GF-D8 (cell line): Measurements from ENCODE around the gene UBE3B.

Experiments
- DNase-seq: peaks from one replicate; lab custom pipeline; 2025; lab: John Stamatoyannopoulos, UW

UBE3B gene

GRCh38 chr12:109475993-109476806, 1.2 kb upstream of the UBE3B start:
- no peak for DNase-seq

GRCh38 chr12:109476807-109477184, 638 bp upstream of the UBE3B start:
- DNase-seq, result no peak

- DNase-seq, result no peak
These were observed 505 bp downstream of the UBE3B start for GRCh38 chr12:109477963-109478315.

GRCh38 chr12:109479761-109480160, 2.3 kb downstream of the UBE3B start:
- no peak for DNase-seq

- DNase-seq, result no peak
These were observed 2.9 kb downstream of the UBE3B start for GRCh38 chr12:109480356-109480755.

- DNase-seq, result no peak
These were observed 4.4 kb downstream of the UBE3B start for GRCh38 chr12:109481863-109482262.

- DNase-seq, result no peak
These were observed 5.1 kb downstream of the UBE3B start for GRCh38 chr12:109482491-109482890.

- no peak for DNase-seq
These were observed 5.5 kb downstream of the UBE3B start for GRCh38 chr12:109482894-109483293.

- no peak for DNase-seq
These were observed 5.9 kb downstream of the UBE3B start for GRCh38 chr12:109483346-109483745.

GRCh38 chr12:109485201-109485600, 7.8 kb downstream of the UBE3B start:
- DNase-seq, result no peak

GRCh38 chr12:109487181-109488050, 10.0 kb downstream of the UBE3B start:
- DNase-seq, result no peak

GRCh38 chr12:109488051-109488665, 10.7 kb downstream of the UBE3B start:
- no peak for DNase-seq

GRCh38 chr12:109489016-109489954, 11.9 kb downstream of the UBE3B start:
- no peak for DNase-seq

GRCh38 chr12:109489955-109490565, 12.6 kb downstream of the UBE3B start:
- no peak for DNase-seq

- DNase-seq, result no peak
These were observed 14.2 kb downstream of the UBE3B start for GRCh38 chr12:109491671-109492070.

- DNase-seq, result no peak
These were observed 14.9 kb downstream of the UBE3B start for GRCh38 chr12:109492371-109492770.

- DNase-seq, result no peak
These were observed 15.7 kb downstream of the UBE3B start for GRCh38 chr12:109493090-109493489.

GRCh38 chr12:109493938-109494337, 16.5 kb downstream of the UBE3B start:
- DNase-seq, result no peak

GRCh38 chr12:109494348-109494881, 17.0 kb downstream of the UBE3B start:
- no peak for DNase-seq

GRCh38 chr12:109495012-109495411, 17.6 kb downstream of the UBE3B start:
- DNase-seq, result no peak

GRCh38 chr12:109496306-109496705, 18.9 kb downstream of the UBE3B start:
- no peak for DNase-seq
